Natural killer cell (primary cell): ENCODE results near the gene MSANTD2. TPM values are rescaled to one million over a fixed set of nuclear protein-coding genes. Genes with fewer than 3 reads are reported as not detected.
A peak's percentile ranks its signal among the peaks of the same experiment; 100 is the strongest.

Experiments used
- ATAC-seq, 3 donors: fragments of 150-1000 bp in 2 of 3; fragments of 200-7000 bp in 1 of 3; cut with Tn5 transposase; 1 replicate in 1 of 3; 2 replicates in 2 of 3; pipeline ENCODE4 v1.10.0; 2021; ENCODE audit warnings: mild to moderate bottlenecking in 2 of 3, moderate library complexity in 2 of 3
- DNase-seq, 2 donors: peaks; one replicate each; pipeline versions ENCODE4 v3.0.0 to v3.0.0-alpha.2; 2013 to 2021; ENCODE audit warnings: mixed read lengths in 1 of 2
- H3K27ac ChIP-seq: one replicate; pipeline ENCODE4 v1.5.1; 2013; ENCODE audit warnings: mild to moderate bottlenecking, low read length
- H3K27me3 ChIP-seq: one replicate; pipeline ENCODE4 v1.6.1; 2013; ENCODE audit warnings: low read length; ENCODE audit not compliant: control insufficient read depth, insufficient read depth
- H3K36me3 ChIP-seq: one replicate; pipeline ENCODE4 v1.6.1; 2013; ENCODE audit warnings: low read length; ENCODE audit not compliant: control insufficient read depth, insufficient read depth
- H3K4me1 ChIP-seq: one replicate; pipeline ENCODE4 v1.6.1; 2013; ENCODE audit warnings: low read length; ENCODE audit not compliant: control insufficient read depth, insufficient read depth
- H3K4me3 ChIP-seq: one replicate; pipeline ENCODE4 v1.5.1; 2013; ENCODE audit warnings: low read length
- H3K9me3 ChIP-seq: one replicate; pipeline ENCODE4 v1.6.1; 2013; ENCODE audit warnings: low read length; ENCODE audit not compliant: control insufficient read depth, insufficient read depth
- H3K27ac Mint-ChIP-seq, 2 donors: one replicate each; pipeline ENCODE4 v1.8.0; 2022; ENCODE audit warnings: mild to moderate bottlenecking in 2 of 2, mixed read lengths in 2 of 2, moderate library complexity in 1 of 2
- H3K27me3 Mint-ChIP-seq, 2 donors: one replicate each; pipeline ENCODE4 v1.8.0; 2022; ENCODE audit warnings: low read depth in 2 of 2, mixed read lengths in 2 of 2
- H3K36me3 Mint-ChIP-seq: one replicate; pipeline ENCODE4 v1.8.0; 2022; ENCODE audit warnings: mixed read lengths
- H3K4me1 Mint-ChIP-seq, 2 donors: one replicate each; pipeline ENCODE4 v1.8.0; 2022; ENCODE audit warnings: mixed read lengths in 2 of 2
- H3K4me3 Mint-ChIP-seq: one replicate; pipeline ENCODE4 v1.8.0; 2022; ENCODE audit warnings: mild to moderate bottlenecking, moderate library complexity, mixed read lengths
- H3K9me3 Mint-ChIP-seq, 2 donors: one replicate each; pipeline ENCODE4 v1.8.0; 2022; ENCODE audit warnings: mixed read lengths in 2 of 2
- CTCF ChIP-seq: fragments of 200-600 bp; IDR thresholded peaks from one replicate; pipeline ENCODE4 v1.8.0; 2022; ENCODE audit warnings: antibody characterized with exemption
- WGBS: methylation state at CpG from one replicate; pipeline ENCODE4 v1.1.7; 2013; ENCODE audit warnings: missing lambda C conversion rate; ENCODE audit not compliant: insufficient coverage; 5-methylcytosine and 5-hydroxymethylcytosine counted together
- intact Hi-C: fragments of 100-400 bp; cut with micrococcal nuclease; formaldehyde crosslinking; loops from one replicate; pipeline ENCODE4 v1.14.2; 2022
- total RNA-seq, 4 donors: library from RNA; stranded (reverse); fragments of 120-200 nt in 1 of 4; gene quantifications; one replicate each; pipeline versions ENCODE4 v1.2.3 to v1.2.4, GENCODE V29; 2013 to 2022

The MSANTD2 gene
- total RNA-seq, 3 donors from 2014 or later (not counting 1 experiment from before 2014, with no cell fraction given), result 10.1 to 14.1 (median 13.3) TPM

- H3K27ac ChIP-seq, result no peak overlapping the region
- intact Hi-C loops, result no loop called here
- Mint-ChIP-seq H3K9me3 (no peaks in the 10 kb centered on the region), H3K36me3 (no peaks in the 10 kb centered on the region), H3K4me3 (no peak overlapping the region), H3K4me1 (peaks cover 7 to 28% of the 10 kb centered on the region in 2 donors), H3K27me3 (peaks cover 33 to 45% of the 10 kb centered on the region in 2 donors), H3K27ac (no peak overlapping the region)
- no peaks in the 10 kb centered on the region for H3K9me3 ChIP-seq
- no peak for TF ChIP-seq CTCF
- WGBS, result 90% methylated on average over 3 of the region's 6 CpGs
- H3K4me3 ChIP-seq, result no peak overlapping the region
- H3K27me3 ChIP-seq, result peaks cover 10% of the 10 kb centered on the region
- ATAC-seq (no peak), DNase-seq (no peak)
- H3K4me1 ChIP-seq, result peaks cover 32% of the 10 kb centered on the region
- H3K36me3 ChIP-seq, result no peaks in the 10 kb centered on the region
These were observed 57.2 kb downstream of the MSANTD2 start for GRCh38 chr11:124743050-124743449.

GRCh38 chr11:124742555-124742954, 57.7 kb downstream of the MSANTD2 start:
- Histone ChIP-seq H3K4me1 (peaks cover 32% of the 10 kb centered on the region), H3K27me3 (peaks cover 10% of the 10 kb centered on the region), H3K27ac (no peak overlapping the region), H3K36me3 (no peaks in the 10 kb centered on the region), H3K9me3 (no peaks in the 10 kb centered on the region), H3K4me3 (no peak overlapping the region)
- Mint-ChIP-seq H3K36me3 (no peaks in the 10 kb centered on the region), H3K9me3 (no peaks in the 10 kb centered on the region), H3K4me1 (peaks cover 7 to 28% of the 10 kb centered on the region in 2 donors), H3K27ac (no peak overlapping the region), H3K27me3 (peaks cover 36 to 47% of the 10 kb centered on the region in 2 donors), H3K4me3 (no peak overlapping the region)
- intact Hi-C loops, result no loop called here
- no peak for TF ChIP-seq CTCF
- ATAC-seq (no peak), DNase-seq (no peak)
- 86% methylated on average over 2 of the region's 2 CpGs for WGBS

GRCh38 chr11:124740277-124740882, 59.8 kb downstream of the MSANTD2 start:
- H3K4me1 Mint-ChIP-seq, result peaks cover 7 to 21% of the 10 kb centered on the region in 2 donors
- intact Hi-C loops, result no loop called here
- H3K27me3 Mint-ChIP-seq, result peaks cover 50 to 58% of the 10 kb centered on the region in 2 donors
- H3K9me3 Mint-ChIP-seq, result no peaks in the 10 kb centered on the region
- WGBS, result 2% methylated on average over 37 of the region's 37 CpGs
- no peaks in the 10 kb centered on the region for H3K36me3 ChIP-seq
- no peaks in the 10 kb centered on the region for H3K9me3 ChIP-seq
- H3K36me3 Mint-ChIP-seq, result no peaks in the 10 kb centered on the region
- peak; percentile 59 for TF ChIP-seq CTCF
- peak; percentile 43 to 77 for DNase-seq
- H3K4me3 ChIP-seq, result peak overlapping the region; percentile 48
- H3K27ac Mint-ChIP-seq, result no peak overlapping the region
- ATAC-seq, result peak; percentile 49 to 66 (median 62)
- H3K27ac ChIP-seq, result no peak overlapping the region
- peak overlapping the region; percentile 84 for H3K4me3 Mint-ChIP-seq
- H3K27me3 ChIP-seq, result peaks cover 10% of the 10 kb centered on the region
- peaks cover 16% of the 10 kb centered on the region for H3K4me1 ChIP-seq
